GM19455 (cell line): ENCODE results near the gene FOXP2.

Experiments
- ATAC-seq: cut with Tn5 transposase; IDR thresholded peaks from one replicate; pipeline ENCODE4 v1.9.1; 2021; ENCODE audit not compliant: unreplicated experiment

FOXP2 gene

GRCh38 chr7:114708646-114709045, 294.0 kb downstream of the FOXP2 start:
- no peak for ATAC-seq

GRCh38 chr7:114710499-114710898, 295.9 kb downstream of the FOXP2 start:
- ATAC-seq: no peak

- no peak for ATAC-seq
Measured at GRCh38 chr7:114711241-114711640, 296.6 kb downstream of the FOXP2 start.

GRCh38 chr7:114715907-114716306, 301.3 kb downstream of the FOXP2 start:
- ATAC-seq: no peak

GRCh38 chr7:114718861-114719260, 304.2 kb downstream of the FOXP2 start:
- no peak for ATAC-seq

- no peak for ATAC-seq
Measured at GRCh38 chr7:114720725-114721124, 306.1 kb downstream of the FOXP2 start.

GRCh38 chr7:114722562-114722961, 307.9 kb downstream of the FOXP2 start:
- no peak for ATAC-seq

GRCh38 chr7:114723308-114723707, 308.7 kb downstream of the FOXP2 start:
- no peak for ATAC-seq

GRCh38 chr7:114740095-114740494, 325.5 kb downstream of the FOXP2 start:
- no peak for ATAC-seq

GRCh38 chr7:114740941-114741340, 326.3 kb downstream of the FOXP2 start:
- no peak for ATAC-seq

GRCh38 chr7:114741911-114742310, 327.3 kb downstream of the FOXP2 start:
- no peak for ATAC-seq
